Osteoblast (primary cell): Measurements from ENCODE around the gene YWHAB. TPM values are rescaled to one million over a fixed set of nuclear protein-coding genes. Genes with fewer than 3 reads are reported as not detected.
"Not testable (repeated sequence)": the region's sequence is repeated elsewhere in the genome, so short reads cannot be mapped to it uniquely, and the experiment has no call there.

Experiments used
- DNase-seq: peaks from one replicate; pipeline ENCODE4 v3.0.0; 2011; ENCODE audit warnings: low spot score, mixed read lengths; ENCODE audit not compliant: insufficient read length; ENCODE audit errors: missing footprints
- H2AFZ ChIP-seq: 2 replicates; pipeline ENCODE4 v1.6.0; 2011; ENCODE audit warnings: mild to moderate bottlenecking, low read length
- H3K27ac ChIP-seq: 2 replicates; pipeline ENCODE4 v1.5.1; 2011; ENCODE audit warnings: mild to moderate bottlenecking, low read depth, low read length, moderate library complexity
- H3K27me3 ChIP-seq: 2 replicates; pipeline ENCODE4 v1.6.0; 2012; ENCODE audit warnings: mild to moderate bottlenecking, control low read depth, inconsistent platforms, low read length, moderate library complexity; ENCODE audit not compliant: insufficient read depth
- H3K36me3 ChIP-seq: 2 replicates; pipeline ENCODE4 v1.5.1; 2011; ENCODE audit warnings: mild to moderate bottlenecking, low read length, control low read depth, moderate library complexity; ENCODE audit not compliant: insufficient read depth
- H3K4me1 ChIP-seq: 2 replicates; pipeline ENCODE4 v1.5.1; 2011; ENCODE audit warnings: mild to moderate bottlenecking, low read length, control low read depth, moderate library complexity; ENCODE audit not compliant: insufficient read depth
- H3K4me2 ChIP-seq: 2 replicates; pipeline ENCODE4 v1.6.0; 2011; ENCODE audit warnings: mild to moderate bottlenecking, low read length; ENCODE audit not compliant: insufficient read depth
- H3K4me3 ChIP-seq: fragments of 200-600 bp; sonication (generic); 3 replicates; pipeline ENCODE4 v1.5.1; 2012; ENCODE audit warnings: mild to moderate bottlenecking, low read length, inconsistent platforms; ENCODE audit not compliant: insufficient read depth
- H3K79me2 ChIP-seq: 2 replicates; pipeline ENCODE4 v1.6.0; 2012; ENCODE audit warnings: mild to moderate bottlenecking, low read length, control low read depth, inconsistent platforms; ENCODE audit not compliant: insufficient read depth
- H3K9me3 ChIP-seq: 2 replicates; pipeline ENCODE4 v1.5.1; 2011; ENCODE audit warnings: low read depth, low read length, control low read depth
- H4K20me1 ChIP-seq: 2 replicates; pipeline ENCODE4 v1.6.0; 2012; ENCODE audit warnings: mild to moderate bottlenecking, low read length, control low read depth; ENCODE audit not compliant: insufficient read depth
- CTCF ChIP-seq: IDR thresholded peaks from 2 replicates; pipeline ENCODE4 v1.5.1; 2011; ENCODE audit warnings: mild to moderate bottlenecking, low read depth, low read length, moderate library complexity; ENCODE audit errors: extremely low read depth
- total RNA-seq: library from RNA; depleted of rRNA; stranded (reverse); fragments of >200 nt; gene quantifications from 2 replicates; pipeline ENCODE4 v1.2.3, GENCODE V29; 2012

YWHAB gene
- total RNA-seq, 1 donor: 121 TPM

- H3K27me3 ChIP-seq: peaks cover 15% of the 10 kb centered on the region
- no peak for TF ChIP-seq CTCF
- H3K27ac ChIP-seq: no peak overlapping the region
- no peak for DNase-seq
- H3K36me3 ChIP-seq: no peaks in the 10 kb centered on the region
- no peak overlapping the region for H3K4me2 ChIP-seq
- no peaks in the 10 kb centered on the region for H3K79me2 ChIP-seq
- no peaks in the 10 kb centered on the region for H3K9me3 ChIP-seq
- peaks cover 4% of the 10 kb centered on the region for H3K4me1 ChIP-seq
- H3K4me3 ChIP-seq: no peak overlapping the region
- no peak overlapping the region for H2AFZ ChIP-seq
- no peaks in the 10 kb centered on the region for H4K20me1 ChIP-seq
Measured at GRCh38 chr20:44869471-44869870, 16.0 kb upstream of the YWHAB start.

- Histone ChIP-seq H3K4me1 (peaks cover 16% of the 10 kb centered on the region), H3K79me2 (peaks cover 25% of the 10 kb centered on the region), H4K20me1 (peaks cover 14% of the 10 kb centered on the region)
- DNase-seq, H2AFZ ChIP-seq, H3K4me2 ChIP-seq, H3K9me3 ChIP-seq, H3K4me3 ChIP-seq, H3K27ac ChIP-seq, H3K27me3 ChIP-seq, H3K36me3 ChIP-seq: not testable (repeated sequence)
Measured at GRCh38 chr20:44882360-44882759, 3.1 kb upstream of the YWHAB start.

GRCh38 chr20:44883214-44883902, 2.1 kb upstream of the YWHAB start:
- H3K79me2 ChIP-seq: peaks cover 35% of the 10 kb centered on the region
- no peak overlapping the region for H3K27ac ChIP-seq
- no peaks in the 10 kb centered on the region for H3K9me3 ChIP-seq
- peaks cover 4% of the 10 kb centered on the region for H3K27me3 ChIP-seq
- peaks cover 26% of the 10 kb centered on the region for H3K4me1 ChIP-seq
- H3K4me2 ChIP-seq: no peak overlapping the region
- H3K4me3 ChIP-seq: no peak overlapping the region
- H2AFZ ChIP-seq: no peak overlapping the region
- H4K20me1 ChIP-seq: peaks cover 24% of the 10 kb centered on the region
- TF ChIP-seq CTCF: no peak
- no peaks in the 10 kb centered on the region for H3K36me3 ChIP-seq
- DNase-seq: no peak

- peak overlapping the region; percentile 59 for H3K27ac ChIP-seq
- H3K36me3 ChIP-seq: no peaks in the 10 kb centered on the region
- no peak for TF ChIP-seq CTCF
Measured at GRCh38 chr20:44884907-44885391, 556 bp upstream of the YWHAB start.

More at GRCh38 chr20:44884907-44885391, 556 bp upstream of the YWHAB start:
- Histone ChIP-seq H3K27me3 (peaks cover 2% of the 10 kb centered on the region), H3K79me2 (peaks cover 51% of the 10 kb centered on the region), H3K4me3 (peak overlapping the region; percentile 95), H3K4me1 (peaks cover 30% of the 10 kb centered on the region), H3K4me2 (peak overlapping the region; percentile 91), H4K20me1 (peaks cover 40% of the 10 kb centered on the region), H3K9me3 (no peaks in the 10 kb centered on the region), H2AFZ (peak overlapping the region; percentile 97)
- DNase-seq: no peak
